NB4 (cell line): Measurements from ENCODE around the gene HDAC5.
"Not testable (repeated sequence)": the region's sequence is repeated elsewhere in the genome, so short reads cannot be mapped to it uniquely, and the experiment has no call there.

Experiments
- POLR2A ChIP-seq: IDR thresholded peaks from 2 replicates; pipeline ENCODE4 v1.6.1; 2011; ENCODE audit warnings: mild to moderate bottlenecking; ENCODE audit not compliant: insufficient read length; ENCODE audit errors: extremely low read depth
- TF ChIP-seq, protein P1 (sequence below): IDR thresholded peaks from one replicate; pipeline ENCODE4 v1.5.1; 2012; ENCODE audit warnings: low read depth, low read length

- TF ChIP-seq, protein P1, sequence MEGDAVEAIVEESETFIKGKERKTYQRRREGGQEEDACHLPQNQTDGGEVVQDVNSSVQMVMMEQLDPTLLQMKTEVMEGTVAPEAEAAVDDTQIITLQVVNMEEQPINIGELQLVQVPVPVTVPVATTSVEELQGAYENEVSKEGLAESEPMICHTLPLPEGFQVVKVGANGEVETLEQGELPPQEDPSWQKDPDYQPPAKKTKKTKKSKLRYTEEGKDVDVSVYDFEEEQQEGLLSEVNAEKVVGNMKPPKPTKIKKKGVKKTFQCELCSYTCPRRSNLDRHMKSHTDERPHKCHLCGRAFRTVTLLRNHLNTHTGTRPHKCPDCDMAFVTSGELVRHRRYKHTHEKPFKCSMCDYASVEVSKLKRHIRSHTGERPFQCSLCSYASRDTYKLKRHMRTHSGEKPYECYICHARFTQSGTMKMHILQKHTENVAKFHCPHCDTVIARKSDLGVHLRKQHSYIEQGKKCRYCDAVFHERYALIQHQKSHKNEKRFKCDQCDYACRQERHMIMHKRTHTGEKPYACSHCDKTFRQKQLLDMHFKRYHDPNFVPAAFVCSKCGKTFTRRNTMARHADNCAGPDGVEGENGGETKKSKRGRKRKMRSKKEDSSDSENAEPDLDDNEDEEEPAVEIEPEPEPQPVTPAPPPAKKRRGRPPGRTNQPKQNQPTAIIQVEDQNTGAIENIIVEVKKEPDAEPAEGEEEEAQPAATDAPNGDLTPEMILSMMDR = not testable (repeated sequence)
- TF ChIP-seq POLR2A = not testable (repeated sequence)
Measured at GRCh38 chr17:44046893-44047292, 76.5 kb downstream of the HDAC5 start.
